Stromal cell of bone marrow (primary cell): ENCODE results near the gene MAGEA2B.
"Not testable (repeated sequence)": the region's sequence is repeated elsewhere in the genome, so short reads cannot be mapped to it uniquely, and the experiment has no call there.

Source experiments
- DNase-seq: peaks from one replicate; pipeline ENCODE4 v3.0.0-alpha.2; 2012; ENCODE audit warnings: low read depth

Gene MAGEA2B, protein sequence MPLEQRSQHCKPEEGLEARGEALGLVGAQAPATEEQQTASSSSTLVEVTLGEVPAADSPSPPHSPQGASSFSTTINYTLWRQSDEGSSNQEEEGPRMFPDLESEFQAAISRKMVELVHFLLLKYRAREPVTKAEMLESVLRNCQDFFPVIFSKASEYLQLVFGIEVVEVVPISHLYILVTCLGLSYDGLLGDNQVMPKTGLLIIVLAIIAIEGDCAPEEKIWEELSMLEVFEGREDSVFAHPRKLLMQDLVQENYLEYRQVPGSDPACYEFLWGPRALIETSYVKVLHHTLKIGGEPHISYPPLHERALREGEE

DNA sequence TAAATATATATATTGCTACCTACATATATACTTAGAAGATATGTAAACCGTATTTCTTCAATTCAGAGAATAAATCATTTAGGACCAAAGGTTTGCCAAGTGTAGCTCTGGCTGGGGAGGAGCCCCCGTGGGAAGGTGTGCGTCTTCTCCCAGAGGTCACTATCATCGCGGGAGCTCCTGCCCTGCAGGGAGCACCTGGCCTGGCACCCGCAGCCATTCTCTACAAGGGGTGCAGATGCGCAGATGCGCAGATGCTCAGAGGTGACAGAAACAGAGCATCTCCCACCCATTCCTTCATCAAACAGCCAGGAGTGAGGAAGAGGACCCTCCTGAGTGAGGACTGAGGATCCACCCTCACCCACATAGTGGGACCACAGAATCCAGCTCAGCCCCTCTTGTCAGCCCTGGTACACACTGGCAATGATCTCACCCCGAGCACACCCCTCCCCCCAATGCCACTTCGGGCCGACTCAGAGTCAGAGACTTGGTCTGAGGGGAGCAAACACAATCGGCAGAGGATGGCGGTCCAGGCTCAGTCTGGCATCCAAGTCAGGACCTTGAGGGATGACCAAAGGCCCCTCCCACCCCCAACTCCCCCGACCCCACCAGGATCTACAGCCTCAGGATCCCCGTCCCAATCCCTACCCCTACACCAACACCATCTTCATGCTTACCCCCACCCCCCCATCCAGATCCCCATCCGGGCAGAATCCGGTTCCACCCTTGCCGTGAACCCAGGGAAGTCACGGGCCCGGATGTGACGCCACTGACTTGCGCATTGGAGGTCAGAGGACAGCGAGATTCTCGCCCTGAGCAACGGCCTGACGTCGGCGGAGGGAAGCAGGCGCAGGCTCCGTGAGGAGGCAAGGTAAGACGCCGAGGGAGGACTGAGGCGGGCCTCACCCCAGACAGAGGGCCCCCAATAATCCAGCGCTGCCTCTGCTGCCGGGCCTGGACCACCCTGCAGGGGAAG, at the start of gene MAGEA2B:
TSS of gene MAGEA2B (plus strand) at position 814 of the 973 bp plus-strand sequence. CDS start 2,479 bp downstream, outside the sequence.
- not testable (repeated sequence) for DNase-seq

DNA sequence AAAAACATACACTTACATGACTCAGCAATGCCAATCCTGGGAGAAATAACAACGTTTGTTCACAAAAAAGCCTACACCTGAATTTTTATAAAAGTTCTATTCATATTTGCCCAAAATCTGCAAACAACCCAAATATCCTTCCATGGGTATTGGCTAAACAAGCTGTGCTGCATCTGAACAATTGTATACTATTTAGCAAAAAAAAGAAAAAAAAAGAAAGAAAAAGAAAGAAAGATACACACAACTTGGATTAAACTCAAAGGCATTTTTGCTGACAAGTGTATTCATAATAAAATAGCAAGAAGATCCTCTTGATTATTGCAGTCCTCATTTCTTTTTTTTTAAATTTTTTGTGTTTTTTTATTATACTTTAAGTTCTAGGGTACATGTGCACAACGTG, 40.3 kb upstream of the MAGEA2B start:
- DNase-seq: no peak

DNA sequence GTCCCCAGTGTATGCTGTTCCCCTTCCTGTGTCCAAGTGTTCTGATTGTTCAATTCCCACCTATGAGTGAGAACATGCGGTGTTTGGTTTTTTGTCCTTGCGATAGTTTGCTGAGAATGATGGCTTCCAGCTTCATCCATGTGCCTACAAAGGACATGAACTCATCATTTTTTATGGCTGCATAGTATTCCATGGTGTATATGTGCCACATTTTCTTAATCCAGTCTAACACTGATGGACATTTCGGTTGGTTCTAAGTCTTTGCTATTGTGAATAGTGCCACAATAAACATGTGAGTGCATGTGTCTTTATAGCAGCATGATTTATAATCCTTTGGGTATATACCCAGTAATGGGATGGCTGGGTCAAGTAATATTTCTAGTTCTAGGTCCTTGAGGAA, 39.8 kb upstream of the MAGEA2B start:
- not testable (repeated sequence) for DNase-seq

DNA sequence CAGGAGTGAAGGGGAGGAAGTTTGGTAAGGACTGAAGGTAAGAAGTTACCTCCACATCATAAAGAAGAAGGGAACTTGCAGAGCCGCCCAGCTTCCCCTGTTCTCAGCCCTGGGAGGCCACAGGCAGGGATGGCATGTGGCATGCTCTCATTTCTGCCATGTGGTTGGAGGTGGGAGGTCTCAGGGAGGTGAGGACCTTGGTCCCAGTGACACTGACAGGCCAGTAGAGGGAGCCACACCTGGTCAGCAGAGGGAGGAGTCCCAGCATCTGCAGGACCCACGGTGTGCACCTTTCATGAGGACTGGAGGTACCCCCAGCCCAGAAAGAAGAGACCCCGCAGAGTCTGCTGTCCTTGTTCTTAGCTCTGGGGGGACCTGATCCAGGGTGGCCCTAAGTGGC, 33.4 kb upstream of the MAGEA2B start:
- DNase-seq: not testable (repeated sequence)

DNA sequence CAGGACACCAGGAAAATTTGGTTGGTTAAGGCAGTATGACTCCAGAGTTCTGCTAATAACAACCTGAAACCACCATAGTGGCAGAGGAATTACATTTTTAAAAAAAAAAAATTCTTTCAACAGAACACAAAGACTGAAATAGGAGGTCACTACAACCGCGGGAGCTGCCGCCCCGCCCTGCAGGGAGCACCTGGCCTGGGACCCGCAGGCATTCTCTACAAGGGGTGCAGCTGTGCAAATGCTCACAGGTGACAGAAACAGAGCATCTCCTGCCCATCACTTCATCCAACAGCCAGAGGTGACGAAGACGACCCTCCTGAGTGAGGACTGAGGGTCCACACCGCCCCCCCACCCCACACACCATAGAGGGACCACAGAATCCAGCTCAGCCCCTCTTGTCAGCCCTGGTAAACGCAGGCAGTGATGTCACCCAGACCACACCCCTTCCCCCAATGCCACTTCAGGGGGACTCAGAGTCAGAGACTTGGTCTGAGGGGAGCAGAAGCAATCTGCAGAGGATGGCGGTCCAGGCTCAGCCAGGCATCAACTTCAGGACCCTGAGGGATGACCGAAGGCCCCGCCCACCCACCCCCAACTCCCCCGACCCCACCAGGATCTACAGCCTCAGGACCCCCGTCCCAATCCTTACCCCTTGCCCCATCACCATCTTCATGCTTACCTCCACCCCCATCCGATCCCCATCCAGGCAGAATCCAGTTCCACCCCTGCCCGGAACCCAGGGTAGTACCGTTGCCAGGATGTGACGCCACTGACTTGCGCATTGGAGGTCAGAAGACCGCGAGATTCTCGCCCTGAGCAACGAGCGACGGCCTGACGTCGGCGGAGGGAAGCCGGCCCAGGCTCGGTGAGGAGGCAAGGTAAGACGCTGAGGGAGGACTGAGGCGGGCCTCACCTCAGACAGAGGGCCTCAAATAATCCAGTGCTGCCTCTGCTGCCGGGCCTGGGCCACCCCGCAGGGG, 16.2 kb upstream of the MAGEA2B start, which contains the start of gene MAGEA3:
TSS of gene MAGEA3 (plus strand) at position 843 of the 980 bp plus-strand sequence. CDS start 2,039 bp downstream, outside the sequence.
- DNase-seq: not testable (repeated sequence)

DNA sequence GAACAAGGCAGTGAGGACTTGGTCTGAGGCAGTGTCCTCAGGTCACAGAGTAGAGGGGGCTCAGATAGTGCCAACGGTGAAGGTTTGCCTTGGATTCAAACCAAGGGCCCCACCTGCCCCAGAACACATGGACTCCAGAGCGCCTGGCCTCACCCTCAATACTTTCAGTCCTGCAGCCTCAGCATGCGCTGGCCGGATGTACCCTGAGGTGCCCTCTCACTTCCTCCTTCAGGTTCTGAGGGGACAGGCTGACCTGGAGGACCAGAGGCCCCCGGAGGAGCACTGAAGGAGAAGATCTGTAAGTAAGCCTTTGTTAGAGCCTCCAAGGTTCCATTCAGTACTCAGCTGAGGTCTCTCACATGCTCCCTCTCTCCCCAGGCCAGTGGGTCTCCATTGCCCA, 14.0 kb upstream of the MAGEA2B start:
- not testable (repeated sequence) for DNase-seq

DNA sequence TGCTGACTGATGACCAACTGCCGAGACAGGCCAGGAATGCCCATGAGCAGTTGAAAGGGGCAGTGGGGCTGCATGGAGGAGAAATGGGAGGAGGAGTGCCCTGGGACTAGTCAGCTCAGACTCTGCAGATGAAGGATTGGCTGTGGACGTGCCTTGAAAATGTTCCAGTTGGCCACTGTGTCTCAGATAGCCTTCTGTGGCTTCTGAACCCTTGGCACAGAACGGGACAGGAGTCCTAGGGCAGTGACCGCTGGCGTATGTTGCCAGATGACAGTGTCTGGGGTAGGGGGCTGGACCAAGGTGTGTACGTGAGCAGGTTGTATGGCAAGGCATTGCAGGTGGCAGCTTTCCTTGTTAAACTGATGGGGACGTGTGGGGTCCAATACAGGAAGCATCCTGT, 7.9 kb upstream of the MAGEA2B start:
- DNase-seq: not testable (repeated sequence)

DNA sequence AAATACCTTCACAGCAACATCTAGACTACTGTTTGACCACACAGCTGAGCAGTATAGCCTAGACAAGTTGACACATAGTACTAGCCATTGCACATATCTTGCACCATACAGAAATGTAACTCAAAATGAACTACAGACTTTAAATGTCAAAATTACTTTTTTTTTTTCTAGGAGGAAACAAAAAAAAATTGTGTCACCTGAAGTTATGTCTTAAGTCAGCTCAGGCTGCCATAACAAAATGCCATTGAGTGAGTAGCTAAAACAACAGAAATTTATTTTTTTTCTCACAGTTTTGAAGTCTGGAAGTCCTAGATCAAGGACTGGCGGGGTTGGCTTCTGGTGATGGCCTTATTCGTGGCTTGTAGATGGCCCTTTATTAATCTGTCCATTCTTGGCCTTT, 5.3 kb upstream of the MAGEA2B start, which contains the start of gene CSAG2:
TSS of gene CSAG2 (minus strand) at position 101 of the 400 bp plus-strand sequence. CDS start 161 bp downstream, outside the sequence.
- DNase-seq: not testable (repeated sequence)

DNA sequence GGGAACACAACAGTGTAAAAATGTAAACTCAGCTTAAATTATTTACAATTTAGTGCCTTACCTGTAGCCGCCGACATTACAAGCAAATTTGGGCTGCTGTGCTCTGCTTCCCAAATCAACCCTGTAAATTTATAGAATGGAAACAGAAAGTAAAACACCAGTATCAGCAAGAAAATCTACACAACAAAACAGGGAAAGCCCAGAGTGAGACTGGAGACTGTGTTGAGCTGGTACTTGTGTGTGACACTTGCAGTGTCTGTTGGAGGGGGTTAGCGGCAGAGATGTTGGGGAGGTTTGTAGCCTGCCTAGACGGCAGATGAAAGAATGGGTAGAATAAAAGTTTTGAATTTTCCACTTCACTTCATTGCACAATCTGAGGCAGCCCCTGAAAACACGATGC, 1.2 kb upstream of the MAGEA2B start:
- not testable (repeated sequence) for DNase-seq

DNA sequence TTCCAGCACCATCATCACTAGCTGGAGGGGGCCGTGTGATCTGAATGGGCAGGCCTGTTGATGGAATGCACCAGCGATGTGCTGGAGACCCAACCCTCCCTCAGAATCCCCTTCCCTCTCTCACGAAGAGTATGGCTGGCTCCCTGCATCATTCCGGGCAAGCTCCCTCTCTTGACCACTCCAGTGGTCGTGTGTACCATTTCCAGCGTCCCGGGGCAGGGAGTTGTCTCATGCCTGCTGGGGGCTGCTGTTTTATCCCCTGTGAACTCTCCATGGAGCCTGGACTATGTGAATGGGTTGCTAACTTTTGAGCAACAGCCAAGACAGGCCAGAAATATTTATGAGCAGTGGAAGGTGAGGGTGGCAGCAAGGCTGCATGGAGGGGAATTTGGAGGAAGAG, 11.0 kb downstream of the MAGEA2B start:
- DNase-seq: no peak

DNA sequence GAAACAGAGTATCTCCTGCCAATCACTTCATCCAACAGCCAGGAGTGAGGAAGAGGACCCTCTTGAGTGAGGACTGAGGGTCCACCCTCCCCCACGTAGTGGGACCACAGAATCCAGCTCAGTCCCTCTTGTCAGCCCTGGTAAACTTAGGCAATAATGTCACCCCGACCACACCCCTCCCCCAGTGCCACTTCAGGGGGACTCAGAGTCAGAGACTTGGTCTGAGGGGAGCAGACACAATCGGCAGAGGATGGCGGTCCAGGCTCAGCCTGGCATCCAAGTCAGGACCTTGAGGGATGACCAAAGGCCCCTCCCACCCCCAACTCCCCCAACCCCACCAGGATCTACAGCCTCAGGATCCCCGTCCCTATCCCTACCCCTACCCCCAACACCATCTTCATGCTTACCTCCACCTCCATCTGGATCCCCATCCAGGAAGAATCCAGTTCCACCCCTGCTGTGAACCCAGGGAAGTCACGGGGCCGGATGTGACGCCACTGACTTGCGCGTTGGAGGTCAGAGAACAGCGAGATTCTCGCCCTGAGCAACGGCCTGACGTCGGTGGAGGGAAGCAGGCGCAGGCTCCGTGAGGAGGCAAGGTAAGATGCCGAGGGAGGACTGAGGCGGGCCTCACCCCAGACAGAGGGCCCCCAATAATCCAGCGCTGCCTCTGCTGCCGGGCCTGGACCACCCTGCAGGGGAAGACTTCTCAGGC, 19.0 kb downstream of the MAGEA2B start, which contains the start of the genes CSAG1 and MAGEA12:
TSS of gene CSAG1 (minus strand) at position 461 of the 715 bp plus-strand sequence. CDS start 1,261 bp downstream, outside the sequence.
TSS of gene MAGEA12 (plus strand) at position 497 of the 715 bp plus-strand sequence. CDS start 2,405 bp downstream, outside the sequence.
- no peak for DNase-seq

DNA sequence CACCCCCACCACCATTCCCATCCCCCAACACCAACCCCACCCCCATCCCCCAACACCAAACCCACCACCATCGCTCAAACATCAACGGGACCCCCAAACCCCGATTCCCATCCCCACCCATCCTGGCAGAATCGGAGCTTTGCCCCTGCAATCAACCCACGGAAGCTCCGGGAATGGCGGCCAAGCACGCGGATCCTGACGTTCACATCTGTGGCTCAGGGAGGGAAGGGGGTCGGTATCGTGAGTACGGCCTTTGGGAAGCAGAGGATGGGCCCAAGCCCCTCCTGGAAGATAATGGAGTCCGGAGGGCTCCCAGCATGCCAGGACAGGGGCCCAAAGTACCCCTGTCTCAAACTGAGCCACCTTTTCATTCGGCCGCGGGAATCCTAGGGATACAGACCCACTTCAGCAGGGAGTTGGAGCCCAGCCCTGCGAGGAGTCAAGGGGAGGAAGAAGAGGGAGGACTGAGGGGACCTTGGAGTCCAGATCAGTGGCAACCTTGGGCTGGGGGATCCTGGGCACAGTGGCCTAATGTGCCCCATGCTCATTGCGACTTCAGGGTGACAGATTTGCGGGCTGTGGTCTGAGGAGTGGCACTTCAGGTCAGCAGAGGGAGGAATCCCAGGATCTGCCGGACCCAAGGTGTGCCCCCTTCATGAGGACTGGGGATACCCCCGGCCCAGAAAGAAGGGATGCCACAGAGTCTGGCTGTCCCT, 19.9 kb downstream of the MAGEA2B start:
- not testable (repeated sequence) for DNase-seq

DNA sequence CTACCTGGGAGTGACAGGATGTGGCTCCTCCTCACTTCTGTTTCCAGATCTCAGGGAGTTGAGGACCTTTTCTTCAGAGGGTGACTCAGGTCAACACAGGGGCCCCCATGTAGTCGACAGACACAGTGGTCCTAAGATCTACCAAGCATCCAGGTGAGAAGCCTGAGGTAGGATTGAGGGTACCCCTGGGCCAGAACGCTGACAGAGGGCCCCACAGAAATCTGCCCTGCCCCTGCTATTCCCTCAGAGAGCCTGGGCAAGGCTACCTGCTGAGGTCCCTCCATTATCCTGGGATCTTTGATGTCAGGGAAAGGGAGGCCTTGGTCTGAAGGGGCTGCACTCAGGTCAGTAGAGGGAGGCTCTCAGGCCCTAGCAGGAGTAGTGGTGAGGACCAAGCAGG, 20.7 kb downstream of the MAGEA2B start:
- no peak for DNase-seq

DNA sequence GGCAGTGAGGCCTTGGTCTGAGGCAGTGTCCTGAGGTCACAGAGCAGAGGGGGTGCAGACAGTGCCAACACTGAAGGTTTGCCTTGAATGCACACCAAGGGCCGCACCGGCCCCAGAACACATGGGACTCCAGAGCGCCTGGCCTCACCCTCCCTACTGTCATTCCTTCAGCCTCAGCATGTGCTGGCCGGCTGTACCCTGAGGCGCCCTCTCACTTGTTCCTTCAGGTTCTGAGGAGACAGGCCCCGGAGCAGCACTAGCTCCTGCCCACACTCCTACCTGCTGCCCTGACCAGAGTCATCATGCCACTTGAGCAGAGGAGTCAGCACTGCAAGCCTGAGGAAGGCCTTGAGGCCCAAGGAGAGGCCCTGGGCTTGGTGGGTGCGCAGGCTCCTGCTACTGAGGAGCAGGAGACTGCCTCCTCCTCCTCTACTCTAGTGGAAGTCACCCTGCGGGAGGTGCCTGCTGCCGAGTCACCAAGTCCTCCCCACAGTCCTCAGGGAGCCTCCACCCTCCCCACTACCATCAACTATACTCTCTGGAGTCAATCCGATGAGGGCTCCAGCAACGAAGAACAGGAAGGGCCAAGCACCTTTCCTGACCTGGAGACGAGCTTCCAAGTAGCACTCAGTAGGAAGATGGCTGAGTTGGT, 21.6 kb downstream of the MAGEA2B start:
- DNase-seq: no peak

DNA sequence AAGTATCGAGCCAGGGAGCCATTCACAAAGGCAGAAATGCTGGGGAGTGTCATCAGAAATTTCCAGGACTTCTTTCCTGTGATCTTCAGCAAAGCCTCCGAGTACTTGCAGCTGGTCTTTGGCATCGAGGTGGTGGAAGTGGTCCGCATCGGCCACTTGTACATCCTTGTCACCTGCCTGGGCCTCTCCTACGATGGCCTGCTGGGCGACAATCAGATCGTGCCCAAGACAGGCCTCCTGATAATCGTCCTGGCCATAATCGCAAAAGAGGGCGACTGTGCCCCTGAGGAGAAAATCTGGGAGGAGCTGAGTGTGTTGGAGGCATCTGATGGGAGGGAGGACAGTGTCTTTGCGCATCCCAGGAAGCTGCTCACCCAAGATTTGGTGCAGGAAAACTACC, 22.1 kb downstream of the MAGEA2B start:
- not testable (repeated sequence) for DNase-seq

DNA sequence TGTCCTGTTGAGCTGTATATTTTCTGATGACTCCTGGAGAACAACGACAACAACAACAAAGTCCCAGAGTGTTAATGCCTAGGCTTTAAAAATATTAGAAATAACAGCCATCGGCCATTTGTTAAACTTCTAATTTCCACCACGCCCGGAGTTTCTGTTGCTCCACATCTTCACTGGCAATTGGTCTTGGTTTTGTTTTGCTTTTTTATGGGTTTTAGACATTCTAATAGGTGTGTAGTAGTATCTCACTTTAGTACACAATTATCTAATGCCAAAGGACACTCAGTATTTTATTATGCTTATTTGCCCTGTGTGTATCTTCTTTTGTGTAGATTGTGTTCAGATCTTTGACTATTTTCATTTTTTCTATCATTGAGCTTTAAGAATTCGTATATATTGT, 24.1 kb downstream of the MAGEA2B start:
- no peak for DNase-seq

DNA sequence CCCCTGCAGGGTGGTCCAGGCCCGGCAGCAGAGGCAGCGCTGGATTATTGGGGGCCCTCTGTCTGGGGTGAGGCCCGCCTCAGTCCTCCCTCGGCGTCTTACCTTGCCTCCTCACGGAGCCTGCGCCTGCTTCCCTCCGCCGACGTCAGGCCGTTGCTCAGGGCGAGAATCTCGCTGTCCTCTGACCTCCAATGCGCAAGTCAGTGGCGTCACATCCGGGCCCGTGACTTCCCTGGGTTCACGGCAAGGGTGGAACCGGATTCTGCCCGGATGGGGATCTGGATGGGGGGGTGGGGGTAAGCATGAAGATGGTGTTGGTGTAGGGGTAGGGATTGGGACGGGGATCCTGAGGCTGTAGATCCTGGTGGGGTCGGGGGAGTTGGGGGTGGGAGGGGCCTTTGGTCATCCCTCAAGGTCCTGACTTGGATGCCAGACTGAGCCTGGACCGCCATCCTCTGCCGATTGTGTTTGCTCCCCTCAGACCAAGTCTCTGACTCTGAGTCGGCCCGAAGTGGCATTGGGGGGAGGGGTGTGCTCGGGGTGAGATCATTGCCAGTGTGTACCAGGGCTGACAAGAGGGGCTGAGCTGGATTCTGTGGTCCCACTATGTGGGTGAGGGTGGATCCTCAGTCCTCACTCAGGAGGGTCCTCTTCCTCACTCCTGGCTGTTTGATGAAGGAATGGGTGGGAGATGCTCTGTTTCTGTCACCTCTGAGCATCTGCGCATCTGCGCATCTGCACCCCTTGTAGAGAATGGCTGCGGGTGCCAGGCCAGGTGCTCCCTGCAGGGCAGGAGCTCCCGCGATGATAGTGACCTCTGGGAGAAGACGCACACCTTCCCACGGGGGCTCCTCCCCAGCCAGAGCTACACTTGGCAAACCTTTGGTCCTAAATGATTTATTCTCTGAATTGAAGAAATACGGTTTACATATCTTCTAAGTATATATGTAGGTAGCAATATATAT, 39.5 kb downstream of the MAGEA2B start, which contains the start of gene MAGEA2:
TSS of gene MAGEA2 (minus strand) at position 157 of the 965 bp plus-strand sequence. CDS start 2,479 bp downstream, outside the sequence.
- not testable (repeated sequence) for DNase-seq

DNA sequence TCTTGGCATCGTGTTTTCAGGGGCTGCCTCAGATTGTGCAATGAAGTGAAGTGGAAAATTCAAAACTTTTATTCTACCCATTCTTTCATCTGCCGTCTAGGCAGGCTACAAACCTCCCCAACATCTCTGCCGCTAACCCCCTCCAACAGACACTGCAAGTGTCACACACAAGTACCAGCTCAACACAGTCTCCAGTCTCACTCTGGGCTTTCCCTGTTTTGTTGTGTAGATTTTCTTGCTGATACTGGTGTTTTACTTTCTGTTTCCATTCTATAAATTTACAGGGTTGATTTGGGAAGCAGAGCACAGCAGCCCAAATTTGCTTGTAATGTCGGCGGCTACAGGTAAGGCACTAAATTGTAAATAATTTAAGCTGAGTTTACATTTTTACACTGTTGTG, 40.4 kb downstream of the MAGEA2B start:
- not testable (repeated sequence) for DNase-seq
